Right forelimb (tissue), 1 donor: Measurements from ENCODE around the gene PCDH1.
A peak's percentile ranks its signal among the peaks of the same experiment; 100 is the strongest.
"Not testable (repeated sequence)": the region's sequence is repeated elsewhere in the genome, so short reads cannot be mapped to it uniquely, and the experiment has no call there.

Source experiments
- DNase-seq: peaks from one replicate; pipeline ENCODE4 v3.0.0-alpha.2; 2018

The PCDH1 gene

DNA sequence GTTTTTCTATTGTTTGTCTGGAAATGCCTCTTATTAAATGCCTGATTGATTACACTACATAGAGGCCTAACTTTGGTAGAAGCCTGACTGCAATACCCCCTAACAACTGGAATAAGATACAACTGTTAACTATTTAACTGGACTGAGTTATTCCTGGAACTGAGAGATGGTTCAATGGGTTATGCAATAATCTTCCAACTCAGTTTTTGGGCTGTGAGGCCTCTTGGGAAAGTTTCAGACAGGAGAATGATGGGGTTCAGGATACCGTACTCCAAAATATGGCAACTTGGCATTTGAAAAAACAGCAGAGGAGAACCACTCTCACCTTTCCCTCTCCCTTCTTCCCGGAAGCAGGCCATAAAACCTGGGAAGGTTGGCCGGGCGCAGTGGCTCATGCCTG lies 19.2 kb upstream of the PCDH1 start:
- no peak for DNase-seq

- not testable (repeated sequence) for DNase-seq
Measured at GRCh38 chr5:141890429-141890828, 12.2 kb upstream of the PCDH1 start.

GRCh38 chr5:141889282-141889871 lies 11.2 kb upstream of the PCDH1 start:
- DNase-seq = no peak

GRCh38 chr5:141883892-141884318 lies 5.7 kb upstream of the PCDH1 start:
- no peak for DNase-seq

GRCh38 chr5:141883184-141883891 lies 5.1 kb upstream of the PCDH1 start:
- DNase-seq = peak; percentile 75

DNA sequence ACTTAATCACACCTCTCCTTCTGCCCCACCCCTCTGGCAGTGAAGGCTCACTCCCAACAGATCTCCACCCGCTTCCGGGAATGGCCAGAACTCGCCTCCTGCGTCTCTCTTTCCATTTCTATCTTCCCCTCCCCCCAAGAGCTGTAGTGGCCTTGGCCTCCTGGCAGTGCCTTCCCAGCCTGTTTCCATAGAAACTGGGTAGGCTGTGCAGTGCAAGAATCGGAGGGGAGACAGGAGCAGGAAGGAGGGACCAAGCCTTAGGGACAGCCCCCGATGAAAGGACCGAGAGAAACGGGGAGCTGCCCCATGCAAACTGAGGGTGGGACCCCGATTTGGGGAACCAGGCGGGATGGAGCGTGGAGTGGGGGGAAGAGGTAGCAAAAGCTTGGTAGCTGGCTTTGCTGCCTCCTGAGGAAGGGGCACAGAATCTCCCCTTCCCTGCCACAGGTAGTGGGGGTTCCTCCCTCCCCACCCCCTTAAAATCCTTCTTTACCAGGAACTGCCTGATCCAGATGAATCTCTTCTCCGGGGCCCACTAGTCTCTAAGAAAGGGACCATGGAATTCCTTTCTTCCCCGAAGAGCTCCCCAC lies 4.5 kb upstream of the PCDH1 start:
- DNase-seq = no peak

- no peak for DNase-seq
Measured at GRCh38 chr5:141881886-141882285, 3.7 kb upstream of the PCDH1 start.

DNA sequence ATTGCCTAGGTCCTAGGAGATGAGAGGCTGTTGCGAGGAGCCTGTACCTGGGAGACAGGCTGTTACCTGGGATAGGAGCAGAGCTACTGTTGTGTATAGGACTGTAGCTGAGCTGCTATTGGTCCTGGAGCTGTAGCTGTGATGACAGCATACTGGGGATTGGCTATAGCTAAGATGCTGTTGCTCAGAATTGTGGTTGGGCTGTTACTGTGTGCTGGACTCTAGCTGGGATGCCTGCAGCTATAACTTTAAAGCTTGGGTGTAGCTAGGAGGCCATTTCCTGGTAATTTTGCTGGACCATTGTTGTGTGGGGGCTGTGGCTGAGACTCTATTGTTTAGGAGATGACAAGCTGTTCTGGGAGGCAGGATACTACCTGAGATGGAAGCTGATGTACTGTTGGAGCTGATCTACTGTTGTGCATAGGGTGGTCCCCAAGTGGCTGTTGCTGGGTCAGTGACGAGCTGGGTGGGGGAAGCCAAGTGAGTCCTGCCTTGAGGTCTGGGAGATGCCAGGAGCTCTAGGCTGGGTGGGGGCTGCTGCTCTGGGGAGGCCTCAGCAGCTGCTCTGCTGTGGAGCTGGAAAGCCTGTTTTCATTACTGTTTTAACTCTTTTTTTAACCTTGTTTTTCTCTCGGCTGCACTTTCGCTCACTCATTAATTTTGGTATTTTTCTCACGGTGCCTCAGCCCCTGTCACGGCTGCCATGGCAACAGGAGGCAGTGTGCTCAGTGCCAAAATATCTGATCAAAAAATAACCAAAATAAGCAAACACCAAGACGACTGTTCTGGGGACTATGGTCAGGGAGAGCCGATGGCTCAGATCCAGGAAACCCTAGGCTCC lies 3.0 kb upstream of the PCDH1 start:
- no peak for DNase-seq

GRCh38 chr5:141879941-141880738 lies 1.9 kb upstream of the PCDH1 start:
- DNase-seq = no peak

DNA sequence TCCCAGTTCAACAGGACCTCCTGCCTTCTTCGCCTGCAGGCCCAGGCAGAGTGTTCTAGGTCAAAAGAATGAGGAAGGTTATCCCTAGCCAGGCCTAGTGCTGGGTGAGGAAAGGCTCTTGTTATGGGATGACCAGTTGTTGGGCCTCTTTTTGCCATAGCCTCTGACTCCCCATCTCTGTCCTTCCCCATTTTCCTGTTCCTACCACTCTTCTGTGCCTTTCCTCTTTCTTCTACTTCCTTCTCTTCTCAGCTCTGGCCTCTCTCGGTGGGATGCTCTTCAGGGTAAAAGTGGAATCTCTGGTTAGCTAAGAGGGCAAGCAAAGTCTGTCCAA lies 1.2 kb upstream of the PCDH1 start:
- DNase-seq = no peak

- DNase-seq = peak; percentile 90
Measured at GRCh38 chr5:141878711-141879425, 658 bp upstream of the PCDH1 start.

GRCh38 chr5:141877356-141878185 lies 639 bp downstream of the PCDH1 start:
- no peak for DNase-seq

- DNase-seq = no peak
Measured at GRCh38 chr5:141876628-141877355, 1.4 kb downstream of the PCDH1 start.

DNA sequence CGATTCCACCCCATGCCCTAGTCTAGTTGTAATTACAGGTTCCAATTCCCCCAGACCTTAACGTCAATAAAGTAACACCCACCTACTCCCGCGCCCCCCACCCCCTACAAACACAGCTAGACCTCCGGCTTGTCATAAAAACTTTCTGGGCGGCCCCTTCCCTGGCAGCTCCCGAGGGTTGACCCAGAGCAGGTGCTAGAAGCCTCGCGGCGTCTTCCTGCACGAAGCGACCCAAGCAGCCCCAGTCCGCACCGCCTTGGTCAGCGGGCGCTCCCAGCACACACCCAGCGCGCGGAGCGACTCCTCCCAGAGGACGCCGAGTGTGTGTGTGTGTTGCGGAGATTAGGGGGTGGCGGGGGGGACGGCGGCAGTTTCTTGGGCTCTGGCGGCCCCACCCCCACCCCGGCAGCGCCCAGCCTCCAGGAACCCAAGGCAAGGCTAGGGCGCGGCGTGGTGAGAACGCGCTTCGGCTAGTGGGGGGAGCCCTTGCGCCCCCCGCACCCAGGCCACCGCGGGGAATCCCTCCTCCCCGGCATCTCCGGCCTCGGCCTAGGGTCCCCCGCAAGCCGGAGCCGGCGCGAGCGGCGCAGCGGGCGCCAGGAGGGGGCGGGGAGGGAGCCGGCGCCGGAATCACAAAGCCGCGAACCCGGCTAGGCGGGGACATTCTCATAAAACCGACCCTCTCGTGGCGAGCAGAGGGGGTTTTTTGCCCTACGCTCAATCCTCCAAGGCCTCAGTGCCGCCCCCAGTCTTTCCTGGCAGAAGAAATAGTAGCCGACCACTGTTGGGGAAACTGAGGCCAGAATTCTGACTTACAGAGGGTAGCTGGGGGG lies 2.2 kb downstream of the PCDH1 start:
- DNase-seq = no peak

DNA sequence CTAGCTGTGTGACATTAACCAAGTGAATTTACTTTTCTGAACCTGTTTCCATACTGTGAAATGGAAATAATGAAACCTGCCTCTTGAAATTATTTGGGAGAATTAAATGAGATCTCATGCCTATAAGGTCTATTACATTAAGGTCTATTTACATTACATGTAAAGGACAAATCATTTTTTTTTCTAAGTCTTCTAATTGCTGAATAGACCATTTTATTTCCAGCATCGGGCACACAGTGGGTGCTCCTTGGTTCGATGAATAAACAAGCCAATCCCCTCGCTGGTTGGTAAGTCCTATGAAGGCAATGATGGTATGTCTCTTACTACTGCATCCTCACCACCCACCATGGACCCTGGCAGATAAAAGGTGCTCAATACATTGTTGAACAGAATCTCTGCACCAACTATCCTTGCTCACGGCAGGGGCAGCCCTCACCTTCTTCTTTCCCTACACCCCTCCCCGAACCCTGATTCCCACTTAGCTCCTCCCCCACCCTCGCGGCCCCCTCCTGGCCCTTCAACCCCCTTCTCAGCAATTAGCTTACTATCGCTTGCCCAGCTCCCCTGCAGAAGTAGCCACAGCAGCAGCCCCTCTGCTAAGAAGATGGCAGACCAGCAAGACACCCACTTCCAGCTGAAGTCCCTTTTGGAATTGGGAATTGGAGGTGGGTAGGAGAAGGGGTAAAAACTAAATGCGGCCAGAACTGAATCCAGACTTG lies 3.0 kb downstream of the PCDH1 start:
- no peak for DNase-seq

DNA sequence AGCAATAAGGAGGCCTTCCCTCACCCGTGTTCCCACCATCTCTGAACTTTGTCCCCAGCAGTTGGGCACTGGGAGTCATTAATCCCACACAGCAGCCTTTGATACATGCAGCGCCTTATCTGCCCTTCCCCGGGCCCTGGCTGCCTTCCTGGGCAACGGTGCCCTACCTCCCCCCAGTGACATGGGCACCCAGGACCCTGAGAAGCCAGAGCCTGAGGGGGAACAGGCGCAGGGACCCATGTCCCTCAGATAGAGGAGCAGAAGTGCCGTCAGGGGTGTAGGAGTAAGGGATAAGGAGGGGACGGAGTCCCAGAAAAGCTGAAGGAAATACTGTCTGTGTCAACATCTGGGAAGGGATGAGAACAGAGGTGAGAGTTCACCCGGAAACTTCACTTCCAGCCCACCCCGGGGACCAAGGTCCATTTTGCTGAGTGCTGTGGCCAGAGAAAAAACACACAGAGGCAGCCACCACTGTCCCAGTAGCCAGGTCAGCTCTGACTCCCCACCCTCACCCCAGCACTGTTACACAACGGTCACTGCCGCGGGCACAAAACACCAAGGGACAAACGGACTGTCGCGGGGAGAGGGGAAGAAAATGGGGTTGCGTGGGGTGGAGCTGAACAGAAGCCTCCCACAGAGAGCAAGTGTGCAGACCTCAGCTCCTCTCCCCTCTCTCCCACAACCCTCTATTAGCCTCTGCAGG lies 3.8 kb downstream of the PCDH1 start:
- DNase-seq = no peak

- DNase-seq = no peak
Measured at GRCh38 chr5:141873933-141874261, 4.3 kb downstream of the PCDH1 start.
